Stimulated activated naive CD8-positive, alpha-beta T cell treated with anti-CD3 and anti-CD28 coated beads, Interleukin-15, amount 100 ng/mL, for 72 hours (primary cell): Measurements from ENCODE around the gene PCSK6.

Experiments used
- ATAC-seq: fragments of 150-1000 bp; cut with Tn5 transposase; 2 replicates; pipeline ENCODE4 v1.10.0; 2021; ENCODE audit warnings: mild to moderate bottlenecking, moderate library complexity
- DNase-seq, 2 donors: peaks; one replicate each; pipeline ENCODE4 v3.0.0; 2021 to 2022
- H3K27ac Mint-ChIP-seq, 2 donors: one replicate each; pipeline ENCODE4 v1.8.0; 2022; ENCODE audit warnings: mild to moderate bottlenecking in 2 of 2, mixed read lengths in 2 of 2, moderate library complexity in 2 of 2
- H3K27me3 Mint-ChIP-seq: one replicate; pipeline ENCODE4 v1.8.0; 2022; ENCODE audit warnings: mixed read lengths
- H3K4me1 Mint-ChIP-seq: one replicate; pipeline ENCODE4 v1.8.0; 2022; ENCODE audit warnings: mild to moderate bottlenecking, mixed read lengths
- H3K4me3 Mint-ChIP-seq, 2 donors: one replicate each; pipeline ENCODE4 v1.8.0; 2022; ENCODE audit warnings: mild to moderate bottlenecking in 2 of 2, mixed read lengths in 2 of 2, moderate library complexity in 1 of 2
- H3K9me3 Mint-ChIP-seq, 2 donors: one replicate each; pipeline ENCODE4 v1.8.0; 2022; ENCODE audit warnings: mixed read lengths in 2 of 2

The PCSK6 gene

DNA sequence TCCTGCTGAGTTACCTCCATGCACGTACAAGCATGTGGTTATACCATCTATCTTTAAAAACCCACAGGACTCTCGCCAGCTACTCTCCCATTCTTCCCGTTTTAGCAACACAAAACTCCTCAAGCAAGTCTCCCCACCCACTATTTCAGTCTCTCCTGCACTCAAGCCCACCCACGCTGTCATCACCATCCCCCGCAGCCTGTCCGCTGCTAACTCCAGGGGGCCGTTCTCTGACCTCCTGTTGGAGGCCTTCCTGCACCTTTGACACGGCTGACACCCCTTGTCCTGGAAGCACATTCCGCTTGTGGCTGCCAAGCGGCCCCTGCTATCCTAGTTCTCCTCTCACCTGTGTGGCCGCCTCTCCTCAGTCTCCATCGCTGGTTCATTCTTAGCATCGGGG lies 7.5 kb upstream of the PCSK6 start:
- DNase-seq, result no peak
- Mint-ChIP-seq H3K9me3 (no peaks in the 10 kb centered on the region), H3K4me1 (peaks cover 56% of the 10 kb centered on the region), H3K27me3 (peaks cover 70% of the 10 kb centered on the region), H3K4me3 (peak overlapping the region in 1 of 2 donors; percentile 61), H3K27ac (no peak overlapping the region)
- ATAC-seq, result no peak

DNA sequence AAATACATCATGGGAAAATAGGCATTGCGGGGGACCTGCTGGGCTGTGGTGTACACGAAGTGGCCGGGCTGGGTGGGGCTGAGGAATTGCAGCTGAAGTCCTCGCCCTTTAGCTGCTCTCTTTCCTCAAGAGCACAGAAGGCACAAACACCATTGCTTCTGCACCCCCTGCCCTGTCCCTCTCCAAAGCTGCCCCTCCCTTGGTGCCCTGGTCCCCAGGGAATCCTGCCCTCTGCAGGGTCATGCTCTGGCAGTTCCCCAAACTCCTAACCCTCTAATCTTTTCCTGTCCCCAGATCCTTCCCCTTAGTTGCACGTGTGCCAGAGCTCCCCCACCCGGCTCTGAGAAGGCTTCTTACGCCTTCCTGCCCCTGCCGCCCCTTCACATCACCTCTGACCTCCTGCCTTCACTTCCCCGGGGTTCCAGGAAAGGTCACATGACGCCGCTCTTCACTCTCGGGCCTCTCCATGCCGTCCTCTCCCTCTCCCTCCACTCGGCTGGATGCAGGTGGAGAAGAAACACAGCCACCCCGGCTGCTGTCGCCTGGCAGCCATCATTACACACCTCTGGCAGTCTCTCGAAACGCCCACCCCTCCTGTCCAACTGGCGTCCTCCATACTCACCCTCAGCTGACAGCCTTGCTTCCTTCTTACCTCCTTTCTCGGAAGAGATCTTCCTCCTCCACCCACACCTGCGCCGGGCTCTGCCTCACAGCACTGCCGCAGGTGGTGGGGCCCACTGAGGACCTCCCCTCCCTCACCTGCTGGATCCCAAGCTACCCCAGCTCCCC lies 6.9 kb upstream of the PCSK6 start:
- peak overlapping the region; percentile 48 to 61 for H3K4me3 Mint-ChIP-seq
- H3K9me3 Mint-ChIP-seq, result no peaks in the 10 kb centered on the region
- H3K4me1 Mint-ChIP-seq, result peaks cover 51% of the 10 kb centered on the region
- H3K27me3 Mint-ChIP-seq, result peaks cover 76% of the 10 kb centered on the region
- no peak for ATAC-seq
- DNase-seq, result no peak
- peak overlapping the region; percentile 19 to 57 for H3K27ac Mint-ChIP-seq

GRCh38 chr15:101495334-101496197 lies 6.1 kb upstream of the PCSK6 start:
- no peaks in the 10 kb centered on the region for H3K9me3 Mint-ChIP-seq
- H3K27ac Mint-ChIP-seq, result no peak overlapping the region
- H3K27me3 Mint-ChIP-seq, result peaks cover 84% of the 10 kb centered on the region
- H3K4me3 Mint-ChIP-seq, result no peak overlapping the region
- ATAC-seq, result no peak
- H3K4me1 Mint-ChIP-seq, result peaks cover 52% of the 10 kb centered on the region
- no peak for DNase-seq

- Mint-ChIP-seq H3K27ac (peak overlapping the region in 1 of 2 donors; percentile 58), H3K27me3 (peaks cover 92% of the 10 kb centered on the region)
Measured at GRCh38 chr15:101494251-101494796, 4.8 kb upstream of the PCSK6 start.

GRCh38 chr15:101492766-101493692 lies 3.5 kb upstream of the PCSK6 start:
- Mint-ChIP-seq H3K4me1 (peaks cover 34% of the 10 kb centered on the region), H3K27ac (peak overlapping the region in 1 of 2 donors; percentile 28), H3K27me3 (peaks cover 84% of the 10 kb centered on the region), H3K9me3 (no peaks in the 10 kb centered on the region), H3K4me3 (no peak overlapping the region)
- ATAC-seq (no peak), DNase-seq (no peak)

More at GRCh38 chr15:101494251-101494796, 4.8 kb upstream of the PCSK6 start:
- Mint-ChIP-seq H3K4me1 (peaks cover 42% of the 10 kb centered on the region), H3K4me3 (no peak overlapping the region), H3K9me3 (no peaks in the 10 kb centered on the region)
- ATAC-seq (no peak), DNase-seq (no peak)

GRCh38 chr15:101491734-101492640 lies 2.5 kb upstream of the PCSK6 start:
- no peak for DNase-seq
- ATAC-seq, result no peak
- H3K27ac Mint-ChIP-seq, result no peak overlapping the region
- H3K4me1 Mint-ChIP-seq, result peaks cover 33% of the 10 kb centered on the region
- no peaks in the 10 kb centered on the region for H3K9me3 Mint-ChIP-seq
- peaks cover 84% of the 10 kb centered on the region for H3K27me3 Mint-ChIP-seq
- no peak overlapping the region for H3K4me3 Mint-ChIP-seq

GRCh38 chr15:101490922-101491733 lies 1.6 kb upstream of the PCSK6 start:
- no peak for DNase-seq
- H3K4me3 Mint-ChIP-seq, result peak overlapping the region; percentile 15 to 28
- no peak overlapping the region for H3K27ac Mint-ChIP-seq
- peaks cover 84% of the 10 kb centered on the region for H3K27me3 Mint-ChIP-seq
- ATAC-seq, result no peak
- H3K9me3 Mint-ChIP-seq, result no peaks in the 10 kb centered on the region
- H3K4me1 Mint-ChIP-seq, result peaks cover 25% of the 10 kb centered on the region

DNA sequence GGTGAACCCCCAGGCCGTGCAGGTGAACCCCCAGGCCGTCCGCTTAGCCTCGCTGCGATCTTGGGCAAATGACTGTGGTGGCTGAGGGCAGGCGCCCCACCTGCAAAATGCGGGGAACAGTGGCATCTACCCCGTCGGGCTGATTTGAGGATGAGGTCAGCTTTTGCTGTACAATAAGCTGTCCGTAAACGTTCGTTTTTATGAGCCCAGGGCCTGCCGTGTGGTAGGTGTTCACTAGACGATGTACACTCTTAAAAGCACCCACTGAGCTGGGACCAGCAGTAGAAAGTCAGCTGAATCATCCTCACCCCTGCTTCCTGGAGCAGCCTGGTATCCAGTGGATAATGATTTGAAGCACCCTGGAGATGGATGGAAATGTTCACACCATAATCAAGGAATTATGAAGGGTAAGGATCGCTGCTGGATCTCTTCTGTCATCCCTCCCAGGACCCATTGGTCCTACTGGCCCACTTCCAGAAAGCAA lies 943 bp upstream of the PCSK6 start:
- DNase-seq, result no peak
- H3K9me3 Mint-ChIP-seq, result no peaks in the 10 kb centered on the region
- no peak overlapping the region for H3K27ac Mint-ChIP-seq
- peaks cover 84% of the 10 kb centered on the region for H3K27me3 Mint-ChIP-seq
- no peak for ATAC-seq
- H3K4me3 Mint-ChIP-seq, result peak overlapping the region in 1 of 2 donors; percentile 60
- H3K4me1 Mint-ChIP-seq, result peaks cover 19% of the 10 kb centered on the region

DNA sequence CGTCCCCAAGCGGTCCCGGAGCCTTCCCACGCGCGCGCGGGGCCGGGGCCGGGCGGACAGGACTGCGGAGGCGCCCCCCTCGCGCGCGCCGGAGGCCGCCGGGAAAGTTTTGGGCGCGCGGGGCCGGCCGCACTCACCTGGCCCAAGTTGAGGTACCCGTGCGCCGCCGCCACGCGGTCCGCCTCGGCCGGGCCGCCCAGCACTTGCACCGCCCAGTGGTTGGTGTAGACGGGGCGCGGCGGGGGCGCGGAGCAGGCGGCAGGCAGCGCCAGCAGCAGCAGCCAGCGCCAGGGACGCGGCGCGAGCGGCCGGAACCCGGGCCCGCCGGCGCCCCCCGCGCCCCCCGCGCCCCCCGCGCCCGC lies 289 bp downstream of the PCSK6 start:
- Mint-ChIP-seq H3K27me3 (peaks cover 80% of the 10 kb centered on the region), H3K4me3 (peak overlapping the region in 1 of 2 donors; percentile 44), H3K4me1 (peaks cover 14% of the 10 kb centered on the region), H3K27ac (no peak overlapping the region), H3K9me3 (no peaks in the 10 kb centered on the region)
- DNase-seq (peak; percentile 30 to 48), ATAC-seq (peak; percentile 64)

DNA sequence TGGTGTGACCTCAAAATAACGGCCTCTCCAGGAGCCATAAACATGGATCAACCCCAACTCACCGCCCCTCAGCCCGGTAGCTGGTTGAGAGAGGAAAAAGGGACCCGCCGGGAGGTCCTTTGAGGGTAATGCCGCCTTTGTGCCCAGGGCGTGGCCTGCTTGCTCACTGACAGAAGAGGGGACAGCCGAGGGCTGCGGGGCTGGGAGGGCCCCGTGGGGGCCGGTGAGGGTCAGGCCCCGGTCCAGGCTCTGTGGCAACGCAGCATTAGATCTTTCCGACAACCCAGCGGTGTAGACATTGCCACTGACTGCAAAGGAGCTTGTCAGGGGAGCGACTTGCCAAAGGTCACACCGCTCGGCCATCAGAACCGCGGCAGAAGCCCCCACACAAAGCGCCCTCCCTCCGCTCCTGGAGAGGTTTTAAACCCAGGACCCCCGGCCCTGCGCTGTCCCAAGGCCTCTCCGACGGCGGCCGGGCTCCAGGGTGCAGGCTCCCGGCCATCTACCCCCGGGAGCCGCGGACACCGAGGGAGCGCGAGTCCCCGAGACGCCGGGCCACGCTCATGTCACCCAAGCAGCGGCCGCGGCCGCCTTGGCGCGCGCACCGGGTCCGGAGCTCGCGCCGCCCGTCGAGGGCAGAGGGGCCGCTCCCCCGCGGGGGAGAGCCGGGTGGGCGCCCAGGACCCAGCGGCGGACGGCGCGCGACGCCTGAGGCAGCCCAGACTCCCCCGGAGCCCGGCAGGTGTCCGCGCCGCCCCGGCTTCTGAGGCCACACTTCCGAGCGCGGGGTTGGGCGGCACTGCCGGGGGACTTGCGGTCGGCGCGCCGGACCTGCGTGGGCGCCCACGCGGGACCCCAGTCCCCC lies 975 bp downstream of the PCSK6 start:
- H3K4me3 Mint-ChIP-seq, result peak overlapping the region in 1 of 2 donors; percentile 70
- ATAC-seq, result peak; percentile 25

GRCh38 chr15:101486696-101487459 lies 2.6 kb downstream of the PCSK6 start:
- peaks cover 62% of the 10 kb centered on the region for H3K27me3 Mint-ChIP-seq
- ATAC-seq (no peak), DNase-seq (no peak)
- peaks cover 14% of the 10 kb centered on the region for H3K4me1 Mint-ChIP-seq
- no peak overlapping the region for H3K4me3 Mint-ChIP-seq
- H3K27ac Mint-ChIP-seq, result no peak overlapping the region
- H3K9me3 Mint-ChIP-seq, result no peaks in the 10 kb centered on the region

More for the DNA sequence above, 975 bp downstream of the PCSK6 start:
- peaks cover 12% of the 10 kb centered on the region for H3K4me1 Mint-ChIP-seq
- H3K27me3 Mint-ChIP-seq, result peaks cover 76% of the 10 kb centered on the region
- DNase-seq, result no peak
- no peaks in the 10 kb centered on the region for H3K9me3 Mint-ChIP-seq
- H3K27ac Mint-ChIP-seq, result no peak overlapping the region

DNA sequence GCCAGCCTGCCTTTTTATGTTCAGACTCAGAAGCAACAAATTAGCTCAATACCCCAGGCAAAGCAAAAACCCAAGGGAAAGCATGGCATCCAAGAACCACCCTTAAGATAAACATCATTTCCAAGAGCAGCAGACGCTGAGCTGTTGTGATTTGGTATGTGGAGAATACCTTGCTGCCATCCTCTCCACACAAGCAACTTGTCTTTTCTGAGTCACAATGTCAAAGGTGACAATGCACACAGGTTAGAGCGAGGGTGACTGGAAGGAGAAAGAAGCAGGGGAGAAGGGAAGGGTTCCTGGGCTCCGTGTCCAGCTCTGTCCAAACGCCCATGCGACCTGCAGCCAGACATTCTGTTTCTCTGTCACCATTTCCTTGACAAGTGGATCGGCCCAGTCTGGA lies 6.0 kb downstream of the PCSK6 start:
- Mint-ChIP-seq H3K4me1 (peaks cover 14% of the 10 kb centered on the region), H3K4me3 (no peak overlapping the region), H3K9me3 (no peaks in the 10 kb centered on the region), H3K27me3 (peaks cover 63% of the 10 kb centered on the region), H3K27ac (no peak overlapping the region)
- ATAC-seq, result no peak
- no peak for DNase-seq
